K562 (cell line): Measurements from ENCODE around the gene WTIP. TPM values are rescaled to one million over a fixed set of nuclear protein-coding genes. Genes with fewer than 3 reads are reported as not detected.

Experiments used
- ATAC-seq: fragments of 200-7000 bp; cut with Tn5 transposase; 3 replicates; pipeline ENCODE4 v1.9.1; 2020; ENCODE audit warnings: moderate library complexity
- BruUV-seq: library from RNA; stranded (reverse); fragments of 400-500 nt; replicated peaks from 2 replicates; lab custom pipeline; 2021; lab: Mats Ljungman, UMichigan
- CTCF ChIA-PET: fragments of 300-600 bp; formaldehyde crosslinking; extraction: SDS; loops from one replicate; lab custom pipeline; 2021; ENCODE audit warnings: low intra/inter-chr PET ratio; lab: Yijun Ruan, JAX
- POLR2A ChIA-PET: fragments of 300-600, 350-650 bp; sonication (Branson Sonifier 250); formaldehyde crosslinking; extraction: SDS; loops from one replicate; lab custom pipeline; 2021; ENCODE audit warnings: antibody characterized with exemption, inconsistent platforms; lab: Yijun Ruan, JAX
- DNase-seq, 4 experiments: peaks; one replicate each; pipeline versions ENCODE4 v3.0.0 to v3.0.0-alpha.2; 2011 to 2018; ENCODE audit warnings: low spot score in 3 of 4, mixed read lengths in 3 of 4; ENCODE audit errors: extremely low read depth in 1 of 4
- FAIRE-seq: peaks from 2 replicates; lab custom pipeline; 2011; peaks lifted over from hg19 to GRCh38; lab: Jason Lieb, UNC
- H2AFZ ChIP-seq: 2 replicates; pipeline ENCODE4 v1.6.0; 2011; ENCODE audit warnings: low read depth, low read length, control low read depth, inconsistent platforms
- H3K27ac ChIP-seq: fragments of 200-600 bp; 3 replicates; pipeline ENCODE4 v1.8.0; 2011; ENCODE audit warnings: low read depth, mild to moderate bottlenecking, control low read depth, inconsistent platforms, low read length, moderate library complexity, mixed read lengths; ENCODE audit errors: extremely low read depth
- H3K27me3 ChIP-seq, 2 experiments: fragments of 300-600 bp in 1 of 2; 2 replicates in 1 of 2; 3 replicates in 1 of 2; pipeline versions ENCODE4 v1.6.0 to v1.8.0; 2011; ENCODE audit warnings: inconsistent platforms in 2 of 2, low read length in 2 of 2, mild to moderate bottlenecking in 1 of 2, mixed read lengths in 1 of 2, moderate library complexity in 1 of 2; ENCODE audit not compliant: control insufficient read depth in 2 of 2, insufficient read depth in 2 of 2
- H3K36me3 ChIP-seq: fragments of 300-600 bp; 3 replicates; pipeline ENCODE4 v1.8.0; 2011; ENCODE audit warnings: mild to moderate bottlenecking, low read length, inconsistent platforms; ENCODE audit not compliant: control insufficient read depth, insufficient read depth
- H3K4me1 ChIP-seq, 2 experiments: fragments of 200-600 bp in 1 of 2; replicated peaks in 1 of 2; 2 replicates in 1 of 2; 3 replicates in 1 of 2; pipeline versions ENCODE4 v1.5.1 to v1.8.0; 2011; ENCODE audit warnings: inconsistent platforms in 2 of 2, low read length in 2 of 2, mild to moderate bottlenecking in 1 of 2, mixed read lengths in 1 of 2, moderate library complexity in 1 of 2; ENCODE audit not compliant: control insufficient read depth in 2 of 2, insufficient read depth in 2 of 2
- H3K4me2 ChIP-seq: 2 replicates; pipeline ENCODE4 v1.6.1; 2011; ENCODE audit warnings: low read length, control low read depth, inconsistent platforms, mixed read lengths; ENCODE audit not compliant: insufficient read depth
- H3K4me3 ChIP-seq: fragments of 200-600 bp; sonication (generic), shearing (Covaris generic); 2 replicates; pipeline ENCODE4 v1.5.1; 2016; ENCODE audit warnings: control low read depth, inconsistent platforms
- H3K79me2 ChIP-seq: fragments of 200-600 bp; 3 replicates; pipeline ENCODE4 v1.8.0; 2011; ENCODE audit warnings: low read length, inconsistent platforms; ENCODE audit not compliant: control insufficient read depth, insufficient read depth
- H3K9ac ChIP-seq, 2 experiments: 2 replicates each; pipeline versions ENCODE4 v1.6.0 to v1.6.1; 2011; ENCODE audit warnings: low read depth in 2 of 2, low read length in 2 of 2, control low read depth in 1 of 2, inconsistent platforms in 1 of 2, mild to moderate bottlenecking in 1 of 2, mixed read lengths in 1 of 2; ENCODE audit not compliant: insufficient read depth in 1 of 2
- H3K9me1 ChIP-seq: one replicate; pipeline ENCODE4 v1.6.0; 2011; ENCODE audit warnings: inconsistent platforms, mild to moderate bottlenecking, low read length, moderate library complexity; ENCODE audit not compliant: control insufficient read depth, insufficient read depth
- H3K9me3 ChIP-seq: replicated peaks from 2 replicates; pipeline ENCODE4 v1.5.1; 2011; ENCODE audit warnings: low read depth, low read length, inconsistent platforms; ENCODE audit not compliant: control insufficient read depth, insufficient read depth
- H4K20me1 ChIP-seq: replicated peaks from 2 replicates; pipeline ENCODE4 v1.6.1; 2011; ENCODE audit warnings: low read length, inconsistent platforms, mixed read lengths; ENCODE audit not compliant: control insufficient read depth, insufficient read depth
- C11orf30 ChIP-seq: fragments of 450-650 bp; IDR thresholded peaks from 2 replicates; pipeline ENCODE4 v1.6.1; 2016; ENCODE audit warnings: low read depth, mild to moderate bottlenecking
- GATAD2A ChIP-seq: fragments of 450-650 bp; IDR thresholded peaks from 2 replicates; pipeline ENCODE4 v1.6.1; 2017
- HEY1 ChIP-seq: fragments of 250-450 bp; sonication (Bioruptor Pico); IDR thresholded peaks from 2 replicates; pipeline ENCODE4 v1.5.0; 2020; ENCODE audit warnings: mild to moderate bottlenecking, moderate library complexity, borderline replicate concordance
- KAT2B ChIP-seq: IDR thresholded peaks from one replicate; pipeline ENCODE4 v1.6.1; 2012; ENCODE audit warnings: low read depth, mild to moderate bottlenecking, control low read depth, inconsistent platforms, low read length, moderate library complexity
- MEF2A ChIP-seq: IDR thresholded peaks from 2 replicates; pipeline ENCODE4 v1.6.1; 2011; ENCODE audit warnings: low read depth, mild to moderate bottlenecking, low read length, moderate library complexity; ENCODE audit not compliant: control insufficient read depth
- POLR2H ChIP-seq: IDR thresholded peaks from 2 replicates; pipeline ENCODE4 v1.6.1; 2016; ENCODE audit warnings: missing genetic modification characterization, low read depth, mild to moderate bottlenecking, control low read depth, missing compliant biosample characterization, moderate library complexity
- PPARD ChIP-seq: fragments of 250-450 bp; sonication (Bioruptor Pico); IDR thresholded peaks from 2 replicates; pipeline ENCODE4 v1.8.0; 2022; ENCODE audit warnings: inconsistent platforms, mild to moderate bottlenecking, moderate library complexity
- SMAD3 ChIP-seq: fragments of 450-650 bp; formaldehyde crosslinking; conservative IDR thresholded peaks from 2 replicates; pipeline ENCODE4 v1.4.0; 2020; ENCODE audit warnings: mild to moderate bottlenecking
- ZBTB12 ChIP-seq: fragments of 250-450 bp; sonication (Bioruptor Pico); IDR thresholded peaks from 2 replicates; pipeline ENCODE4 v1.4.0; 2020
- ZBTB9 ChIP-seq: fragments of 450-650 bp; formaldehyde crosslinking; IDR thresholded peaks from 2 replicates; pipeline ENCODE4 v1.4.0; 2020; ENCODE audit warnings: mild to moderate bottlenecking, moderate library complexity
- ZNF184 ChIP-seq: sonication (generic); formaldehyde crosslinking; IDR thresholded peaks from 2 replicates; pipeline ENCODE4 v1.5.0; 2020; ENCODE audit warnings: missing genetic modification reagents
- ZNF436 ChIP-seq: fragments of 250-450, 450-650 bp; sonication (Bioruptor Pico); formaldehyde crosslinking; IDR thresholded peaks from 2 replicates; pipeline ENCODE4 v1.7.0; 2020; ENCODE audit warnings: mild to moderate bottlenecking
- ZNF75A ChIP-seq: fragments of 450-650 bp; formaldehyde crosslinking; IDR thresholded peaks from 2 replicates; pipeline ENCODE4 v1.4.0; 2020; ENCODE audit warnings: mild to moderate bottlenecking
- WGBS: fragments of 100-300 bp; shearing (Covaris generic); methylation state at CpG from one replicate; pipeline ENCODE4 v1.1.6; 2016; ENCODE audit warnings: low coverage, mixed read lengths; ENCODE audit not compliant: insufficient coverage; ENCODE audit errors: missing lambda C conversion rate; 5-methylcytosine and 5-hydroxymethylcytosine counted together
- in situ Hi-C: fragments of 300-500 bp; cut with MboI; formaldehyde crosslinking; loops from 4 replicates; pipeline ENCODE4 v1.15.0; 2018; ENCODE audit warnings: inconsistent platforms, mixed read lengths
- intact Hi-C: fragments of 100-400 bp; cut with micrococcal nuclease; formaldehyde crosslinking; loops from 2 replicates; pipeline ENCODE4 v1.14.2; 2022
- polyA plus RNA-seq, 8 experiments: library from polyadenylated mRNA; depleted of rRNA in 4 of 8; stranded (reverse) in 5 of 8; unstranded in 3 of 8; fragments of >200 nt; fragmentation: Nextera tagmentation in 2 of 8; fragmentation: Illumina TruSeq in 1 of 8; extraction: Ambion mirVana in 2 of 8; extraction: Trizol in 1 of 8; gene quantifications; 2 replicates each; pipeline versions ENCODE4 v1.2.1 to v1.2.3, GENCODE V29; 2011 to 2014; ENCODE audit warnings: inconsistent platforms in 1 of 8, missing spikeins in 1 of 8
- total RNA-seq, 7 experiments: library from RNA; depleted of rRNA in 6 of 7; stranded (reverse); fragments of >200 nt in 6 of 7; fragmentation: Illumina TruSeq in 2 of 7; extraction: Trizol in 2 of 7; gene quantifications; 2 replicates each; pipeline versions ENCODE4 v1.2.1 to v1.2.3, GENCODE V29; 2011 to 2021; ENCODE audit warnings: low replicate concordance in 1 of 7
- TF ChIP-seq, protein P1 (sequence below): fragments of 450-650 bp; IDR thresholded peaks from 2 replicates; pipeline ENCODE4 v1.6.1; 2016; ENCODE audit warnings: antibody characterized with exemption
- TF ChIP-seq, protein P2 (sequence below), 2 experiments: fragments of 450-650 bp in 1 of 2; sonication (generic) in 1 of 2; formaldehyde crosslinking in 1 of 2; IDR thresholded peaks in 1 of 2; conservative IDR thresholded peaks in 1 of 2; 2 replicates each; pipeline versions ENCODE4 v1.6.1 to v1.8.1; 2016 to 2023; ENCODE audit warnings: mild to moderate bottlenecking in 2 of 2, moderate library complexity in 2 of 2, inconsistent platforms in 1 of 2, missing genetic modification reagents in 1 of 2

WTIP gene
- total and polyA plus RNA-seq, 9 of the 15 experiments (the other 6 are each of a cell fraction or from before 2014, with no cell fraction given) = under 0.01 to 0.54 (median 0.27) TPM; not detected in 1

DNA sequence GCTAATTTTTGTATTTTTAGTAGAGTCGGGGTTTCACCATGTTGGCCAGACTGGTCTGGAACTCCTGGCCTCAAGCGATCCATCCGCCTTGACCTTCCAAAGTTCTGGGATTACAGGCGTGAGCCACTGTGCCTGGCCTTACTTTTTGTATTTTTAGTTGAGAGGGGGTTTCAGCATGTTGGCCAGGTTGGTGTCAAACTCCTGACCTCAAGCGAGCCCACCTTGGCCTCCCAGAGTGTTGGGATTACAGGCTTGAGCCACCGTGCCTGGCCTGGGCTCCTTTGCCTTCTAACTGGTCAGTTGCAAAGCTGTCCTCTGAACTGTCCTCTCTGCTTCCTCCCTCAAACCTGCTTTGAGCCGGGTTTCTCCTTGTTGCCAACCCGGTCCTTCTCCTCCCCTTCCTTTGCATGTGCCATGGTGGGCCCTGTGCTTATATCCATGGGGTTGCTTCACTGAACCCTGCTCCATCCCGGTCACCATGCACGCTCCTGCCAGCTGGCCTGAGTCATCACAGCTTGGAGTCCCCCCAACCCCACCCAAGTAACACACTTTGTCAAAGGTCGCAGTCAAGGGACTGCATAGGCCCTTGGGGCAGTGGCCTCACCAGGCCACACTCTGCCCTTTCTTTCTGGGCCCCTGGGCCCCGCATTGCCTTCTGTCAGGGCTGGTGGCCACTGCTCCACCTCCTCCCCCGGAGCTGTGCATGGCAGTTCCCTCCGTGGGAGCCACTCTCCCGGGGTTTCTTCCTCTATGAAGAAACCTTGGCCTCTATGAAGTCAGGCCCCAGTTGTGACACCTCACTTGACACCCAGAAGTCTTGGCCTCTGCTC is 21.2 kb downstream of the WTIP start:
- intact Hi-C loops = loop anchor here (10.0 kb wide), 1 partner anchor 148 kb away; no protein-coding TSS in a partner anchor
- in situ Hi-C loops = no loop called here
- Histone ChIP-seq H3K4me2 (no peak overlapping the region), H3K36me3 (no peaks in the 10 kb centered on the region), H4K20me1 (no peaks in the 10 kb centered on the region), H3K79me2 (no peaks in the 10 kb centered on the region), H3K9ac (peak overlapping the region in 1 of 2 experiments; percentile 50; a peak in 2 of 4 replicates), H3K9me3 (no peaks in the 10 kb centered on the region), H3K4me3 (no peak overlapping the region), H3K4me1 (peaks cover 7 to 40% of the 10 kb centered on the region in 2 experiments; a peak in 4 of 5 replicates), H3K9me1 (no peaks in the 10 kb centered on the region), H3K27me3 (peaks cover 0 to 2% of the 10 kb centered on the region in 2 experiments; a peak in 2 of 5 replicates), H2AFZ (no peak overlapping the region), H3K27ac (no peak overlapping the region)
- ChIA-PET CTCF (interaction anchor here (0.6 to 3.1 kb wide), 3 partner anchors 8 to 725 kb away, joined by 3 to 27 read pairs (median 3); no protein-coding TSS in a partner anchor), POLR2A (interaction anchor here (0.9 to 1.1 kb wide), 2 partner anchors 9 to 16 kb away, joined by 3 to 4 read pairs; no protein-coding TSS in a partner anchor)
- ATAC-seq (no peak), DNase-seq (no peak), FAIRE-seq (no peak)
- no TSS peak for BruUV-seq
- 22% methylated on average over 14 of the region's 15 CpGs for WGBS
- TF ChIP-seq GATAD2A (no peak), POLR2H (tag) (no peak), ZBTB12 (CRISPR knock-in tag) (no peak), ZNF184 (CRISPR knock-in tag) (no peak), MEF2A (no peak), PPARD (CRISPR knock-in tag) (no peak), SMAD3 (CRISPR knock-in tag) (no peak), ZNF75A (CRISPR knock-in tag) (no peak), ZNF436 (CRISPR knock-in tag) (no peak), KAT2B (no peak), HEY1 (CRISPR knock-in tag) (no peak), ZBTB9 (no peak), C11orf30 (no peak)
- TF ChIP-seq, protein P1, sequence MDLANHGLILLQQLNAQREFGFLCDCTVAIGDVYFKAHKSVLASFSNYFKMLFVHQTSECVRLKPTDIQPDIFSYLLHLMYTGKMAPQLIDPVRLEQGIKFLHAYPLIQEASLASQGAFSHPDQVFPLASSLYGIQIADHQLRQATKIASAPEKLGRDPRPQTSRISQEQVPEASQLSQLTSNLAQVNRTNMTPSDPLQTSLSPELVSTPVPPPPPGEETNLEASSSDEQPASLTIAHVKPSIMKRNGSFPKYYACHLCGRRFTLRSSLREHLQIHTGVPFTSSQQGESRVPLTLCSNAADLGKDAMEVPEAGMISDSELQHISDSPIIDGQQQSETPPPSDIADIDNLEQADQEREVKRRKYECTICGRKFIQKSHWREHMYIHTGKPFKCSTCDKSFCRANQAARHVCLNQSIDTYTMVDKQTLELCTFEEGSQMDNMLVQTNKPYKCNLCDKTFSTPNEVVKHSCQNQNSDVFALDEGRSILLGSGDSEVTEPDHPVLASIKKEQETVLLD = no peak
- TF ChIP-seq, protein P2, sequence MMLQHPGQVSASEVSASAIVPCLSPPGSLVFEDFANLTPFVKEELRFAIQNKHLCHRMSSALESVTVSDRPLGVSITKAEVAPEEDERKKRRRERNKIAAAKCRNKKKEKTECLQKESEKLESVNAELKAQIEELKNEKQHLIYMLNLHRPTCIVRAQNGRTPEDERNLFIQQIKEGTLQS (IDR thresholded peaks at IDR 0.05) = no peak
- TF ChIP-seq, protein P2 (CRISPR knock-in tag; conservative IDR thresholded peaks at IDR 0.05) = no peak
